OCI-LY7 (cell line): Measurements from ENCODE around the gene MAL.

Experiments used
- CTCF ChIP-seq: fragments of 200-600 bp; sonication (generic); conservative IDR thresholded peaks from 2 replicates; pipeline ENCODE4 v1.5.1; 2014; ENCODE audit warnings: mild to moderate bottlenecking, antibody characterized with exemption, low read length, moderate library complexity, mixed read lengths
- EZH2phosphoT487 ChIP-seq: fragments of 200-600 bp; sonication (generic); IDR thresholded peaks from 2 replicates; pipeline ENCODE4 v1.6.1; 2018; ENCODE audit warnings: low read depth, borderline replicate concordance, mild to moderate bottlenecking, mixed run types, antibody characterized with exemption, low read length, moderate library complexity, mixed read lengths

GRCh38 chr2:95042472-95043271 is 17.2 kb downstream of the MAL start:
- TF ChIP-seq CTCF, result no peak
- TF ChIP-seq EZH2phosphoT487, result no peak
